A549 (cell line): ENCODE data around the gene NOBOX.

Source experiments
- CBX8 ChIP-seq: fragments of 200-600 bp; sonication (generic); IDR thresholded peaks from 2 replicates; pipeline ENCODE4 v1.6.1; 2016
- NR3C1 ChIP-seq: fragments of >200 bp; sonication (Bioruptor Twin); formaldehyde crosslinking; IDR thresholded peaks from 3 replicates; pipeline ENCODE4 v1.6.1; 2017
- USF2 ChIP-seq: fragments of 450-650 bp; IDR thresholded peaks from 2 replicates; pipeline ENCODE4 v1.6.1; 2014; ENCODE audit warnings: antibody characterized with exemption
- TF ChIP-seq, protein P1 (sequence below): IDR thresholded peaks from 2 replicates; pipeline ENCODE4 v1.6.1; 2012
- TF ChIP-seq, protein P2 (sequence below): IDR thresholded peaks from 2 replicates; pipeline ENCODE4 v1.6.1; 2012; ENCODE audit warnings: low read depth, borderline replicate concordance
- TF ChIP-seq, protein P3 (sequence below): fragments of >200 bp; sonication (Bioruptor Twin); formaldehyde crosslinking; IDR thresholded peaks from 3 replicates; pipeline ENCODE4 v1.5.1; 2016

DNA sequence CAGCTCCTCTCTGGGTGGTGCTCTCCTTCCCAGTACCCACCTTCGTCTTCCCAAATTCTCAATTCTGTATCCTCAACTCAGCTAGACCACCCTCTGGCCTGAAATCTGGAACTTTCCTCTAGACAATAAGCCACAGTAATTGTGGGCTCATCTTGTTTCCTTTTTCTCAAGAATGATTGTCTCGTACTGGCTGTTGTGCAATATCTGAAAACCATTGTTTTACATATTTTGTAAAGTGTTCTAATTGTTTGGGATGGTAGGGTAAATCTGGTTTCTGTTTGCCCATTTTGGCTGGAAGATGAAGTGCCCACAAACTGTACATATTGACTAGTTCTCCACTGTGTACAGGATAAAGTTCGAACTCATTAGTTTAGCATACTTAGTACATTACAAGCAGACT is 11.3 kb upstream of the NOBOX start:
- TF ChIP-seq, protein P1, sequence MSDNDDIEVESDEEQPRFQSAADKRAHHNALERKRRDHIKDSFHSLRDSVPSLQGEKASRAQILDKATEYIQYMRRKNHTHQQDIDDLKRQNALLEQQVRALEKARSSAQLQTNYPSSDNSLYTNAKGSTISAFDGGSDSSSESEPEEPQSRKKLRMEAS: no peak
- TF ChIP-seq USF2: no peak
- TF ChIP-seq, protein P2, sequence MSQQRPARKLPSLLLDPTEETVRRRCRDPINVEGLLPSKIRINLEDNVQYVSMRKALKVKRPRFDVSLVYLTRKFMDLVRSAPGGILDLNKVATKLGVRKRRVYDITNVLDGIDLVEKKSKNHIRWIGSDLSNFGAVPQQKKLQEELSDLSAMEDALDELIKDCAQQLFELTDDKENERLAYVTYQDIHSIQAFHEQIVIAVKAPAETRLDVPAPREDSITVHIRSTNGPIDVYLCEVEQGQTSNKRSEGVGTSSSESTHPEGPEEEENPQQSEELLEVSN: no peak
- TF ChIP-seq, protein P3, sequence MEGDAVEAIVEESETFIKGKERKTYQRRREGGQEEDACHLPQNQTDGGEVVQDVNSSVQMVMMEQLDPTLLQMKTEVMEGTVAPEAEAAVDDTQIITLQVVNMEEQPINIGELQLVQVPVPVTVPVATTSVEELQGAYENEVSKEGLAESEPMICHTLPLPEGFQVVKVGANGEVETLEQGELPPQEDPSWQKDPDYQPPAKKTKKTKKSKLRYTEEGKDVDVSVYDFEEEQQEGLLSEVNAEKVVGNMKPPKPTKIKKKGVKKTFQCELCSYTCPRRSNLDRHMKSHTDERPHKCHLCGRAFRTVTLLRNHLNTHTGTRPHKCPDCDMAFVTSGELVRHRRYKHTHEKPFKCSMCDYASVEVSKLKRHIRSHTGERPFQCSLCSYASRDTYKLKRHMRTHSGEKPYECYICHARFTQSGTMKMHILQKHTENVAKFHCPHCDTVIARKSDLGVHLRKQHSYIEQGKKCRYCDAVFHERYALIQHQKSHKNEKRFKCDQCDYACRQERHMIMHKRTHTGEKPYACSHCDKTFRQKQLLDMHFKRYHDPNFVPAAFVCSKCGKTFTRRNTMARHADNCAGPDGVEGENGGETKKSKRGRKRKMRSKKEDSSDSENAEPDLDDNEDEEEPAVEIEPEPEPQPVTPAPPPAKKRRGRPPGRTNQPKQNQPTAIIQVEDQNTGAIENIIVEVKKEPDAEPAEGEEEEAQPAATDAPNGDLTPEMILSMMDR: no peak
- no peak for TF ChIP-seq NR3C1
- TF ChIP-seq CBX8: no peak
